KG1 (cell line): Measurements from ENCODE around the gene GRAMD1C.
"Not testable (repeated sequence)": the region's sequence is repeated elsewhere in the genome, so short reads cannot be mapped to it uniquely, and the experiment has no call there.

Source experiments
- DNase-seq: peaks from one replicate; lab custom pipeline; 2025; lab: John Stamatoyannopoulos, UW

The GRAMD1C gene

GRCh38 chr3:113838631-113839209 lies at the start of gene GRAMD1C:
Gene GRAMD1C (plus strand): TSS chr3:113838788. CDS start chr3:113838910, 122 bp downstream.
- peak; percentile 54 for DNase-seq

GRCh38 chr3:113791381-113791780 lies 47.2 kb upstream of the GRAMD1C start:
- DNase-seq = no peak

- no peak for DNase-seq
Measured at GRCh38 chr3:113794526-113794925, 44.1 kb upstream of the GRAMD1C start.

GRCh38 chr3:113795693-113796092 lies 42.9 kb upstream of the GRAMD1C start:
- no peak for DNase-seq

GRCh38 chr3:113802795-113803455 lies 35.7 kb upstream of the GRAMD1C start:
- no peak for DNase-seq

GRCh38 chr3:113804661-113805060 lies 33.9 kb upstream of the GRAMD1C start:
- no peak for DNase-seq

GRCh38 chr3:113805249-113805648 lies 33.3 kb upstream of the GRAMD1C start:
- DNase-seq = no peak

- no peak for DNase-seq
Measured at GRCh38 chr3:113812854-113813253, 25.7 kb upstream of the GRAMD1C start.

- no peak for DNase-seq
Measured at GRCh38 chr3:113819866-113820265, 18.7 kb upstream of the GRAMD1C start.

- DNase-seq = no peak
Measured at GRCh38 chr3:113825090-113825489, 13.5 kb upstream of the GRAMD1C start.

- no peak for DNase-seq
Measured at GRCh38 chr3:113828600-113828999, 10.0 kb upstream of the GRAMD1C start.

- no peak for DNase-seq
Measured at GRCh38 chr3:113829576-113830354, 8.8 kb upstream of the GRAMD1C start.

- DNase-seq = no peak
Measured at GRCh38 chr3:113831103-113831355, 7.6 kb upstream of the GRAMD1C start.

GRCh38 chr3:113832477-113833164 lies 6.0 kb upstream of the GRAMD1C start:
- DNase-seq = no peak

- DNase-seq = no peak
Measured at GRCh38 chr3:113834983-113835382, 3.6 kb upstream of the GRAMD1C start.

- DNase-seq = no peak
Measured at GRCh38 chr3:113839551-113839950, 963 bp downstream of the GRAMD1C start.

GRCh38 chr3:113844622-113845222 lies 6.1 kb downstream of the GRAMD1C start:
- peak; percentile 13 for DNase-seq

- DNase-seq = no peak
Measured at GRCh38 chr3:113847247-113847646, 8.7 kb downstream of the GRAMD1C start.

GRCh38 chr3:113847664-113848461 lies 9.3 kb downstream of the GRAMD1C start:
- DNase-seq = no peak

- DNase-seq = not testable (repeated sequence)
Measured at GRCh38 chr3:113849071-113849470, 10.5 kb downstream of the GRAMD1C start.

- DNase-seq = not testable (repeated sequence)
Measured at GRCh38 chr3:113849841-113850240, 11.3 kb downstream of the GRAMD1C start.

GRCh38 chr3:113850391-113850790 lies 11.8 kb downstream of the GRAMD1C start:
- not testable (repeated sequence) for DNase-seq
